HEK293T (cell line): ENCODE results near the gene VAT1L.

ENCODE experiments used
- CTCF ChIA-PET: fragments of 350-600 bp; formaldehyde crosslinking; extraction: SDS; loops from one replicate; lab custom pipeline; 2021; ENCODE audit warnings: antibody characterized with exemption, inconsistent platforms; lab: Yijun Ruan, JAX
- POLR2A ChIA-PET: fragments of 350-600 bp; formaldehyde crosslinking; extraction: SDS; loops from one replicate; lab custom pipeline; 2020; ENCODE audit warnings: antibody characterized with exemption, inconsistent platforms; lab: Yijun Ruan, JAX
- DNase-seq: peaks from one replicate; pipeline ENCODE4 v3.0.0; 2012; ENCODE audit warnings: mixed read lengths; ENCODE audit errors: extremely low spot score
- ARNT ChIP-seq: fragments of 450-650 bp; IDR thresholded peaks from 2 replicates; pipeline ENCODE4 v1.6.1; 2017; ENCODE audit warnings: mild to moderate bottlenecking
- BHLHE40 ChIP-seq: fragments of 450-650 bp; IDR thresholded peaks from 2 replicates; pipeline ENCODE4 v1.6.1; 2016; ENCODE audit warnings: mild to moderate bottlenecking, moderate library complexity, borderline replicate concordance
- CTBP1 ChIP-seq: fragments of 450-650 bp; IDR thresholded peaks from 2 replicates; pipeline ENCODE4 v1.6.1; 2016; ENCODE audit warnings: borderline replicate concordance
- ELF4 ChIP-seq: fragments of 450-650 bp; IDR thresholded peaks from 2 replicates; pipeline ENCODE4 v1.6.1; 2017; ENCODE audit warnings: antibody characterized with exemption
- FOXA1 ChIP-seq: fragments of 450-650 bp; IDR thresholded peaks from 2 replicates; pipeline ENCODE4 v1.6.1; 2016; ENCODE audit warnings: mild to moderate bottlenecking
- FOXK2 ChIP-seq: fragments of 450-650 bp; IDR thresholded peaks from 2 replicates; pipeline ENCODE4 v1.6.1; 2016; ENCODE audit warnings: mild to moderate bottlenecking
- FOXM1 ChIP-seq: fragments of 450-650 bp; IDR thresholded peaks from 2 replicates; pipeline ENCODE4 v1.6.1; 2017; ENCODE audit warnings: mild to moderate bottlenecking, borderline replicate concordance
- HDGF ChIP-seq: fragments of 450-650 bp; IDR thresholded peaks from 2 replicates; pipeline ENCODE4 v1.6.1; 2017; ENCODE audit warnings: antibody characterized with exemption, borderline replicate concordance
- L3MBTL2 ChIP-seq: fragments of 450-650 bp; conservative IDR thresholded peaks from 2 replicates; pipeline ENCODE4 v1.6.1; 2016; ENCODE audit warnings: mild to moderate bottlenecking
- LEF1 ChIP-seq: fragments of 450-650 bp; IDR thresholded peaks from 2 replicates; pipeline ENCODE4 v1.6.1; 2017; ENCODE audit warnings: mild to moderate bottlenecking, borderline replicate concordance
- NFRKB ChIP-seq: fragments of 450-650 bp; IDR thresholded peaks from 2 replicates; pipeline ENCODE4 v1.6.1; 2016; ENCODE audit warnings: mild to moderate bottlenecking, moderate library complexity
- SP1 ChIP-seq: fragments of 450-650 bp; IDR thresholded peaks from 2 replicates; pipeline ENCODE4 v1.6.1; 2017
- SUZ12 ChIP-seq: fragments of 450-650 bp; IDR thresholded peaks from 2 replicates; pipeline ENCODE4 v1.6.1; 2016; ENCODE audit warnings: mild to moderate bottlenecking
- TARDBP ChIP-seq: fragments of 450-650 bp; IDR thresholded peaks from 2 replicates; pipeline ENCODE4 v1.6.1; 2016
- ZNF384 ChIP-seq: fragments of 450-650 bp; IDR thresholded peaks from 2 replicates; pipeline ENCODE4 v1.6.1; 2016
- TF ChIP-seq, protein P1 (sequence below): fragments of 450-650 bp; IDR thresholded peaks from 2 replicates; pipeline ENCODE4 v1.6.1; 2016

Gene VAT1L

DNA sequence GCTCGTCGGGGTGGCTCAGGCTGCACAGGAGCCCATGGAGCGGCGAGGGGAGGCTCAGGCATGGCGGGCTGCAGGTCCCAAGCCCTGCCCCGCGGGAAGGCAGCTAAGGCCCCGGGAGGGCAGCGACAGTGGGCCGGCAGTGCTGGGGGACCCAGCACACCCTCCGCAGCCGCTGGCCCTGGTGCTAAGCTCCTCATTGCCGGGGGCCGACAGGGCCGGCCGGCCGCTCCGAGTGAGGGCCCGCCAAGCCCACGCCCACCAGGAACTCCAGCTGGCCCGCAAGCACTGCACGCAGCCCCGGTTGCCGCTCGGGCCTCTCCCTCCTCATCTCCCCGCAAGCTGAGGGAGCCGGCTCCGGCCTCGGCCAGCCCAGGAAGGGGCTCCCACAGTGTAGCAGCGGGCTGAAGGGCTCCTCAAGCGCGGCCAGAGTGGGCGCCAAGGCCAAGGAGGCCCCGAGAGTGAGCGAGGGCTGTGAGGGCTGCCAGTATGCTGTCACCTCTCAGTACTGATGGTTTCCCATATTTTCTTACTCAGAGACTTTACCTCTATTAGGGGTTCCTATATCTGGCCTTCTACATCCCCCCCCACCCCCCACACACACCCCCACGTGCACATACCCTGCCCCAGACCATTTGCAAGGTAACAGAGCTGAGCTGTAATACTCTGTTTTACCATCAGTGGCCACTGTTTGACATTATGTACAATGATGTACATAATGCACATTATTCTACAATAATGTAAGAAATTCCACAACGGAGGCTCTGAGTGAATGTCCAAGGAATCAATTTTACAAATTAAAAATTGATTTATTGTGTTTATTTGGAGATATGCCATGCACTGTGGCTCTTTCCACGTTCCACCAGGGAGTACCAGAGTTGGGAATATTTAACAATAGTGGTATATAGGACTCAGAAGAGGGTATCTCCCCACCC lies 3.7 kb upstream of the VAT1L start:
- CTCF ChIA-PET = interaction anchor here (0.5 kb wide), 1 partner anchor 93 kb away, joined by 3 read pairs; no protein-coding TSS in a partner anchor
- DNase-seq = no peak
- POLR2A ChIA-PET = no interaction called here
- TF ChIP-seq ARNT (no peak), NFRKB (no peak), CTBP1 (no peak), FOXA1 (no peak), L3MBTL2 (no peak), SP1 (no peak), LEF1 (no peak)

DNA sequence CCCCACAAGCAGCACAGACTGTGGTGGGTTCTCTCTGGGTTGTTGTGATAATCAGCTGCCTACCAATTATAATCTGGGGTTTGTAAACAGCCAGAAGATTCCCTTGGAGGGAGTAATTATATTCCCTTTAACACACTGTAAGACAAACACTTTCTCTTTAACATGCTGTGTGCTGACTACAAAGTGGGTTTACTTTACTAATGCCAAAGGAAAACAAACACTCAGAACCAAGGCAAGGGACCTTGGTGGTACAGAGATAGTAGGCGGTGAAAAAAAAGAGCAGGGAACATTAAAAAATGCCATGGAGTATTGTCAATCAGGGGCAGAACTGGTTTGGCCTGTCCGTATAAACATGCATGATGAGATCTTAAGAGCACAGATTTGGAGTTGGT lies 3.0 kb upstream of the VAT1L start:
- ChIA-PET POLR2A (interaction anchor here (1.0 kb wide), 1 partner anchor 9 kb away, joined by 3 read pairs; no protein-coding TSS in a partner anchor), CTCF (interaction anchor here (0.5 kb wide), 1 partner anchor 92 kb away, joined by 3 read pairs; no protein-coding TSS in a partner anchor)
- no peak for TF ChIP-seq SP1
- no peak for TF ChIP-seq CTBP1
- TF ChIP-seq BHLHE40 = no peak
- no peak for TF ChIP-seq NFRKB
- no peak for TF ChIP-seq FOXM1
- no peak for TF ChIP-seq ZNF384
- no peak for TF ChIP-seq LEF1
- no peak for TF ChIP-seq ELF4
- no peak for TF ChIP-seq SUZ12
- TF ChIP-seq L3MBTL2 = no peak
- TF ChIP-seq, protein P1, sequence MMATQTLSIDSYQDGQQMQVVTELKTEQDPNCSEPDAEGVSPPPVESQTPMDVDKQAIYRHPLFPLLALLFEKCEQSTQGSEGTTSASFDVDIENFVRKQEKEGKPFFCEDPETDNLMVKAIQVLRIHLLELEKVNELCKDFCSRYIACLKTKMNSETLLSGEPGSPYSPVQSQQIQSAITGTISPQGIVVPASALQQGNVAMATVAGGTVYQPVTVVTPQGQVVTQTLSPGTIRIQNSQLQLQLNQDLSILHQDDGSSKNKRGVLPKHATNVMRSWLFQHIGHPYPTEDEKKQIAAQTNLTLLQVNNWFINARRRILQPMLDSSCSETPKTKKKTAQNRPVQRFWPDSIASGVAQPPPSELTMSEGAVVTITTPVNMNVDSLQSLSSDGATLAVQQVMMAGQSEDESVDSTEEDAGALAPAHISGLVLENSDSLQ = no peak
- TF ChIP-seq FOXK2 = no peak
- no peak for TF ChIP-seq HDGF
- no peak for TF ChIP-seq FOXA1
- no peak for TF ChIP-seq ARNT
- no peak for TF ChIP-seq TARDBP
- DNase-seq = no peak

DNA sequence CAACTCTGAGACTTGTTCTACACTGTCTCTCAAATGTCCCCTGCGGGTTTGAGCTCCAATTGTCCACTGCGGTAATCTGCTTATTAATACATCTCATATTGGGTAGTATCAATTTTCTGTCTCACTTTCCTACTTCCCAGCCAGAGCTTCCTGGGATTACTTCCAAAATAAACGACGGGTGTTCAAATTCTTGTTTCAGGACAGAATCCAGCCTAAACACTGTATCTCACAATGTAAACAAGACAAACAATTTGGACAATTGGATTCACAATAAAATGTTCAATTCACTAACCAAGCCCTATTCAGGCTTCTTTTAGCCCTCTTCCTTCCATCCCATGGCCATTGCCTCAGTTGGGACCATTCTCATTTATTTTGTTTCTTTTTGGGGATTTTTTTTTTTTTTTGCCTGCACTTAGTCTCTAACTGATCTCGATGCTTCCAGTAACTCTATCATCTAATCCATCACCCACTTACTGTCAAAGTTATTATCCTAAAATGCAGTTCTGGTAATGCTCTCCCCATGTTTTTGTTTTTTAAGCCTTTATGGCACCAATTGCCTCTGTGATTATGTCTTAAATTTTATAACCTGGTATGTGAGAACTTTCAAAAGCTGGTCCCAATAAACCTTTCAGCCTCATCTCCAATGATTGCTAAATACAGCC lies 2.0 kb upstream of the VAT1L start:
- ChIA-PET CTCF (interaction anchor here (0.7 kb wide), 1 partner anchor 349 kb away, joined by 3 read pairs; no protein-coding TSS in a partner anchor), POLR2A (interaction anchor here (1.0 kb wide), 1 partner anchor 10 kb away, joined by 3 read pairs; no protein-coding TSS in a partner anchor)
- DNase-seq = no peak
- TF ChIP-seq, protein P1 = no peak
- TF ChIP-seq FOXK2 (no peak), FOXM1 (no peak), CTBP1 (no peak), SP1 (no peak), ARNT (no peak), HDGF (no peak), BHLHE40 (no peak), FOXA1 (no peak), SUZ12 (no peak), ELF4 (no peak), LEF1 (no peak)

DNA sequence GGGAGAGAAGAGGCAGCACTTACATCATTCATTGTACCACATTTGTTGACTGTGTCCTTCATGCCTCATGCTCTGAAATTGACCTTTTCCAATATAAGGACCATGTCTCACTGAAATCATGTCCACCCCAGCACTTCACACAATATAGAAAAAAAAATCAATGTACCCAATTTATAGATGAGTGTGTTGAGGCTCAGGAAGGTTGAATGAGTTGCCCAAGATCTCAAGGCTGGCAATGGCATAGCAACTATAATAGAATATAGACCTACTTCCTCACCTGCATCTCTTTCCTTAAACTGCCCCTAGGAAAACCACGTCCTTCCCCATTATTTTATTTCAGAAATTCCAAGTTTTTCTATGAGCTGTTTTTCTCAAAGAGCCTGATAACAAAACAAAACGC lies 912 bp upstream of the VAT1L start:
- DNase-seq = no peak
- ChIA-PET POLR2A (no interaction called here), CTCF (no interaction called here)
- TF ChIP-seq FOXK2 = no peak
- TF ChIP-seq L3MBTL2 = no peak
- TF ChIP-seq ELF4 = no peak
- no peak for TF ChIP-seq CTBP1
- TF ChIP-seq BHLHE40 = no peak

DNA sequence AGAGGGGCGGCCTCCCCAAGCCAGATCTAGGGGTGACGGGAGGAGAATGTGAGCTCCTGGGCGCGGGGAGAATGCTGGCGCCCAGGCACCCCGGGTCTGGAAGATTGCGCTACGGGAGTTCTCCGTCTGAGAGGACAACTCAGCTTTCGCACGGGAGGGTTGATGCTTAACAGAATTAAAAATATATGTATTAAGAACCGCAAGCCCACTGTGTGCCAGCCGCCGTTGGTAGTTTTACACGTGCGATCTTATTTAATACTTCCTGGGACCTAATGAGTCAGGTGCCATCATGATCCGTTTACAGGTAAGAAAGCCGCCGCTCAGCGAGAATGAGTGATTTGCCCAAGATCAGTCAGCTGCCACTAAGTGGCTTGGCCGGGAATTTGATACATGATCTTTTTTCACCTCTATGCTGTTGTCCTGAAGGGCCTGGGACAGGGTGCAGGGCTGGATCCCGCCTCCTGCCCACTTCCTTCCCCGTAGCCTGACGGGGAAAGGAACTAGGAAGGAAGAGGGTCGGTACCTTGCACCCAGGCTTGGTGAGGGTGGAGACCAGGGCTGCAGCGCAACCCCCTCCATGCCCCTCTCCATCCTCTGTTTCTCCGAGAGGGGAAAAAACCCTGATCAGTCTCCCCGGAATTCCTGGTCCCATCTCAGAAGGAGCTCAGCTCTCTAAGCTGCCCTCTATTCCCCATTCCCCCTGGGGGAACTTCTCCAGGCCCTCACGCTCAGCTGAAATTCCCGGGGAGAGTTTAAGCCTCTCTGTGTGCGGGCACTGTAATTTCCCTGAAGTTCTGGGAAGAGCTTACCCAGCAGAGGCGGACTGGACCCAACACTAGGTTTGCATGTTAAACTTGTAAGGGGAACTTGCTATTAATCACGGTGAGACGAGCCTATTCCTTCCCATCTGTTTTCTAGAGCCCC lies 983 bp downstream of the VAT1L start:
- CTCF ChIA-PET = interaction anchor here (0.6 kb wide), 1 partner anchor 512 kb away, joined by 3 read pairs; no protein-coding TSS in a partner anchor
- POLR2A ChIA-PET = no interaction called here
- DNase-seq = no peak
- no peak for TF ChIP-seq FOXM1
- TF ChIP-seq ZNF384 = no peak
- no peak for TF ChIP-seq LEF1

DNA sequence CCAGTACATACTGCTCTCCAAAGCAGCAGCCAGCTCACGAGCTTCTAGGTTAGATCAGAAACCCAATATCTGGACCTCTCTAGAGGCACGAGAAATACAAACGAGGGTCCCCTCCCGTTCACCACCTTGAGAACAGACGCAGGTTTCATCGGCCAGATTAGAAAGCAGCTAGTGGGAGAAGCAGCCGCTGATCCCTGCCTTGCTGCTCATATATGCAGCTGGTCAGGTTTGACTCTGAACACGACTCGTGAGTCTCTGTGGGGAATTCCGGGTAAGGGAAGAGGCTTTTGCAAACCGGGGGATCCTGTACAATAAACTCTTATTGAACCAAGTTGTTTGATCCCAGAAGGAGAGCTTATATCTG lies 1.6 kb downstream of the VAT1L start:
- CTCF ChIA-PET = interaction anchor here (0.6 kb wide), 1 partner anchor 513 kb away, joined by 3 read pairs; no protein-coding TSS in a partner anchor
- TF ChIP-seq, protein P1 = no peak
- TF ChIP-seq FOXA1 = no peak
- no peak for TF ChIP-seq LEF1
- no peak for TF ChIP-seq CTBP1
- TF ChIP-seq NFRKB = no peak
- no peak for DNase-seq
- POLR2A ChIA-PET = no interaction called here
